Activated CD8-positive, alpha-beta memory T cell treated with anti-CD3 and anti-CD28 coated beads, Interleukin-2, amount 50 U/mL, for 24 hours (primary cell): ENCODE measurements around the gene ADPRS.

ENCODE experiments used
- DNase-seq: peaks from one replicate; pipeline ENCODE4 v3.0.0-alpha.2; 2020; ENCODE audit errors: extremely low read depth

The ADPRS gene

DNA sequence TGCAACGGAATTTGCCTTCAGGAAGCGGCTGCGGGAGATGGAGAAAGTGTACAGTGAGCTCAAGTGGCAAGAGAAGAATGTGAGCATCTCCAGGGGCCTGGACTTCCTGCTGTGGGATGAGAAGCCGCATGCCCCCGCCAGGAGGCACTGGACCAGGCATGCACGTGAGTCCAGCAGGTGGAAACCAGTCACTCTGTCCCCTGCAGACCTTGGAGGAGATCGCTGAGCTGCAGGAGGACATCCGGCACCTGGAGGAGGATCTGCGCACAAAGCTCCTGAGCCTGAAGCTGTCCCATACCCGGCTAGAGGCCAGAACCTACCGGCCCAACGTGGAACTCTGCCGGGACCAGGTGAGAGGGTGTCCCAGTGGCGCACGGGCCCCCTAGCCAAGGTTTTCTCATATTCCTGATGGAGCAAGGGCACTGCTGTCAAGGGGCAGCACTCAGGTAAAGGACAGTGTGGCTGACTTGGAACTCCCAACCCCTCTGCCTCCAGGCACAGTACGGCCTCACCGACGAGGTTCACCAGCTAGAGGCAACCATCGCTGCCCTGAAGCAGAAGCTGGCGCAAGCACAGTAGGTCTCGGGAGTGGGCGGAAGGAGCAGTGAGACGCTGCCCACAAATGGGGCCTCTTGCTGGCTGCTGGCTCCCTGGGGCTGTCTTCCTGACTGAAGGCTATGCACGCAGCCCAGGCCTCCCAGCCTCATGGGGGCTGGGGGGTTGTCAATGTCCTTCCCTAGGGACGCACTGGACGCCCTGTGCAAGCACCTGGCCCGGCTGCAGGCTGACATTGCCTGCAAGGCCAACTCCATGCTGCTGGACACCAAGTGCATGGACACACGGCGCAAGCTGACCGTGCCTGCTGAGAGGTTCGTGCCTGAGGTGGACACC is 1.2 kb upstream of the ADPRS start:
- no peak for DNase-seq

GRCh38 chr1:36088265-36088576 is 471 bp upstream of the ADPRS start:
- DNase-seq = no peak

GRCh38 chr1:36089393-36090121 is 865 bp downstream of the ADPRS start:
- DNase-seq = no peak

DNA sequence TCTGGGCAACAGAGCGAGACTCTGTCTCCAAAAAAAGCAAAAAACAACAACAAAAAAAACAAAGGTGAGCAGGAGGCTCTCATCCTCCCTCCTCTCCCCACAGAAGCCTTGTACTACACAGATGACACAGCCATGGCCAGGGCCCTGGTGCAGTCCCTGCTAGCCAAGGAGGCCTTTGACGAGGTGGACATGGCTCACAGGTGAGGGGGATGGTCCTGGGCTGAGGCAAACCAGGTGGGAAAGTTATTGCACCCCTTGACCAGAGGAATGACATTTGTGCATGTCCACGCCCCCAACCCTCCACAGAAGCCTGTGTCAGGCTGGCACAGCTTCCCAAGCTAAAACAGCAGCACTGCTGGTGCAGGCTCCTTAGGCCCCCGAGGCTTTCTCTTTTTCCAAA is 2.4 kb downstream of the ADPRS start:
- no peak for DNase-seq

- DNase-seq = no peak
Measured at GRCh38 chr1:36091698-36092097, 3.0 kb downstream of the ADPRS start.

DNA sequence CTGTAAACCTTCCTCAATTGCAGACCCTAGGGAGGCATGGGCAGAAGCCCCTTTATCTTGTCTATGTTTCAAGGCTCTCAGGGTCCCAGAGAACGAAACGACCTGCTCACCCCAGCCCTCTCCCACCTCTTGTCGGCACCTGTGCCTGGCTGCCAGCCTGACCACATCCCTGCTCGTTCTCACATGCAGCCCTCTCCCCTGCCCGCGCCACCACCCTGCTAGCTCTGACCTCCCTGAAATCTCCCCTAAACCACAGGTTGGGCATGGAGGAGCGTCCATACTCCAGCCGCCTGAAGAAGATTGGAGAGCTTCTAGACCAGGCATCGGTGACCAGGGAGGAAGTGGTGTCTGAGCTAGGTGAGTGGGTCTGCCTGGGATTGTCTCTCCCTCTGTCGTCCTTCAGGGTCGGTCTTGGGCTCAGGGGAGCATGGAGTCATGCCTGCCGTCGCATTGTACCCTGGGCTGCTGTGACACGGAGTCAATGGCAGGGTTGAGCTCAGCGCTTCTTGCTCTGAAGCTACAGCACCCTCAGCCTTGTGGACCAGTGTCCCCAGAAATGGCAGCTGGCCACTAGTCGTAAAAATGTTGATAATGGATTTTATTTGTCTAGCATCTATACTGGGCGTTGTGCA is 3.6 kb downstream of the ADPRS start:
- no peak for DNase-seq

DNA sequence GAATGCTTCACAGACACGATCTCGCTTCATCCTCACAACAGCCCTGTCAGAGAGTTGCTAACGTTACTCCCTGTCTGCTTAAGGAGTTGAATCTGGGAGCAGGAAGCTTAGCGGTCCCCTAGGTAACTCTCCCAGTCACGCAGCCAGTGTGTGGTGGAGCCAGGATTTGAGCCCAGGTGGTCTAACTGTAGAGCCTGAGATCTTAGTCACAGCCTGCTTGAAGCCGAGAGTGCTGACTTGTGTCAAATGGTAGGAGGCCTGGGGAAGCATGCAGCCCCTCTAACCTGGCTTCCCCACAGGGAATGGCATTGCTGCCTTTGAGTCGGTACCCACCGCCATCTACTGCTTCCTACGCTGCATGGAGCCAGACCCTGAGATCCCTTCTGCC is 4.1 kb downstream of the ADPRS start:
- DNase-seq = no peak

DNA sequence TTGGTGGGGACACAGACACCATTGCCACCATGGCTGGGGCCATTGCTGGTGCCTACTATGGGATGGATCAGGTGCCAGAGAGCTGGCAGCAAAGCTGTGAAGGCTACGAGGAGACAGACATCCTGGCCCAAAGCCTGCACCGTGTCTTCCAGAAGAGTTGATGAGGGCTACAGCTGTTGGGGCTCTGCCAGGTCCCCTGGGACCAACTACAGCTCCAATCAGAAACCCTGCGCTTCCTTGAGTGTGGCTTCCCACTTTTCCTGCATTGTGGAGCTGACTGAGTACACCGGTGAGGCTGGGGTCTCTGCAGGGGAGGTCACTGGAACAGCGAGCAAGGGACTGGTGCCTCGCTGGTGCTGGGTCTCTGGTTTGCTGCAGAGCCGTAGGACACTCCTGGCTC is 4.5 kb downstream of the ADPRS start:
- no peak for DNase-seq

DNA sequence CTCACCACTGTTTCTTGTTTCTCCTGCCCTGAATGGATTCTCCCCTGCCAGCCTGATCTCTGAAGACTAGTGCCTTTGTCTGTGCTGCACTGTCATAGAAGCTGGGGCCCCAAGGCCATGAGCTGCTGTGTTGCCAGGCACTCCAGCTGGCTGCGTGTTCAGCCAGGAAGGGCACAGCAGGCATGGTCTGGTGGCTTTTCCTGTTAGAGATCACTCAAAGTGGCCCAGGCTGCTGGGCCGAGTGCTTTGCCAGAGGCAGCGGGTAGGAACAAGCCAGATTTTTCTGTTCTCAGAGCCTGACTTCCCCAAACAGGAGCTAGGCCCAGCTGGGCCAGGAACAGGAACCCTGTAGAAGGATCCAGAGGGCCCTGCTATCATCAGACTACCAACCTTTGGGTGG is 5.2 kb downstream of the ADPRS start:
- DNase-seq = no peak

- no peak for DNase-seq
Measured at GRCh38 chr1:36094621-36095061, 5.9 kb downstream of the ADPRS start.

- DNase-seq = no peak
Measured at GRCh38 chr1:36095760-36096405, 7.2 kb downstream of the ADPRS start.

DNA sequence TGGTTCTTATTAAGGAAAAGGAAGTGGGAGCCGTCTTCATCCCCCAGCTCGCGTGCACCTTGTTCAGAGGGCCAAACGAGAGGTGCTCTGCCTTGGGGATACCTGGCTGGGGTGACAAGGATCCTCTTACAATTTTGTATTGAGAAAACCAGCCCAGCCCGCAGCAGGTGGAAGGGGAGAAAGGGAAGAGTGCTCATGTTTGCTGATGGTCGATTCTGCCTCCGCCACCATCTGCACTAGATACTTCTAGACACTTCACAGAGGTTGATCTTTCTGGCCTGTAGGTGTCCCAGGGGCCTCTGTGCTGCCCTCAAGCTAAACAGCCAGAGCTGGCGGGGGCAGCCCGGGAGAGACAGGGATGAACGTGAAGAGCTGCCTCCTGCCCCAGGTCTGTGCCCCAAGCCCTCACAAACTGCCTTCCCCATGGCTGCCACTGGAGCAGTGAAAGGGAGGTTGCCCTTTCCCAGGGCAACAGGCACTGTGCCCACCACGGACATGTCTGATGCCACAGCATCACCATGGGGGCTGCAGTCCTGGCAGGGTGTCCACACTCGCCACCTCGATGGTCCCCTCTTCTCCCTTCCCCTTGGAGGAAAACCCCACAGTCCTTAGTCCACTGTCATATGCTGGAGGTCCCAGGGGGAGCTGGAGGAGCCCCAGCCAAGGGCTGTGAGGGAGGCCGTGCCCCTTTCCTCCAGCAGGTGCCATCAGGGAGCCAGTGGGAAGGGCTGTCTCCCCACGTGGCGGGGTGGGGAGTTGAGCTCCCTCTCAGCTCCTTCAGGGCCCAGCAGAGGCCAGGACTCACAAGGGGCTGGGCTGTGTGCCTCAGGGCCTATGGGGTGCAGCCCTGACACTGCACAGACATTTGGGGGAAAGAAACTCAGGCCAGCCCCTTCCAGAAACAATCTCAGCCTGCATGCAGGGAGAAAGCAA is 8.1 kb downstream of the ADPRS start:
- no peak for DNase-seq

DNA sequence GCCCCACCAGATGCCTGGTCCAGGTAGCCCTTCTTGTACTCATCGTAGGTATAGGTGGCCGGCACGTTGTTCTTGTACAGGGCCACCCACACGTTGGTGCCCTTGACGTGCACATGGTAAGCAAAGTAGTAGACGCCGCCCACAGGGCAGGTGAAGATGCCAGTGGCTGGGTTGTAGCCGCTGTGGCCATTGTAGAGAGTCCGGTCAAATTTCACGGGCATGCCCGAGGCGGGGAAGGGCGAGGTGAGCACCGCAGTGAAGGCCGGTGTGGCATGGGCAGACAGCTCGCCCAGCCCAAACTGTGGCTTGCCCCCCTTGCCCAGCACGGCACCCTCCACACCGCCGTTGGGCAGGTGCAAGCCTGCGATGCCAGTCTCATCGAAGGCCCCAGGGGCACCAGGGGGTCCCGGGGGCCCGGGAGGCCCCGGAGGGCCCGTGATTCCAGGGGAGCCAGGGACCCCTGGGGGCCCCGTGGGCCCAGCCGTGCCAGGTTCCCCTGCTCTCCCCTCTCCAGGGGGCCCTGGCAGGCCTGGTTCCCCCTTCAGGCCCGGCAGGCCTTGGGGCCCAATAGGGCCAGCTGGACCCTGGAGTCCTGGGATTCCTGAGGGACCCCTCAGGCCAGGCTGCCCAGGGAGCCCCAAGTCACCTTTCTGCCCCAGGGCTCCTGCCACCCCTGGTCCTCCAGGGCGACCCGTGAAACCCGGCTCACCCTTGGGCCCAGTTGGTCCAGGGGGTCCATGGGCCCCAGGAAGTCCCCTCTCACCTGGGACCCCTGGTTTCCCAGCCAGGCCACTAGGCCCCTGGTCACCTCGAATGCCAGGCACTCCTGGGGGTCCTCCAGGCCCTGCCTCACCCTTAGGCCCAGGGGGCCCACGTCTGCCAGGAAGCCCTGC is 9.2 kb downstream of the ADPRS start:
- DNase-seq = no peak

DNA sequence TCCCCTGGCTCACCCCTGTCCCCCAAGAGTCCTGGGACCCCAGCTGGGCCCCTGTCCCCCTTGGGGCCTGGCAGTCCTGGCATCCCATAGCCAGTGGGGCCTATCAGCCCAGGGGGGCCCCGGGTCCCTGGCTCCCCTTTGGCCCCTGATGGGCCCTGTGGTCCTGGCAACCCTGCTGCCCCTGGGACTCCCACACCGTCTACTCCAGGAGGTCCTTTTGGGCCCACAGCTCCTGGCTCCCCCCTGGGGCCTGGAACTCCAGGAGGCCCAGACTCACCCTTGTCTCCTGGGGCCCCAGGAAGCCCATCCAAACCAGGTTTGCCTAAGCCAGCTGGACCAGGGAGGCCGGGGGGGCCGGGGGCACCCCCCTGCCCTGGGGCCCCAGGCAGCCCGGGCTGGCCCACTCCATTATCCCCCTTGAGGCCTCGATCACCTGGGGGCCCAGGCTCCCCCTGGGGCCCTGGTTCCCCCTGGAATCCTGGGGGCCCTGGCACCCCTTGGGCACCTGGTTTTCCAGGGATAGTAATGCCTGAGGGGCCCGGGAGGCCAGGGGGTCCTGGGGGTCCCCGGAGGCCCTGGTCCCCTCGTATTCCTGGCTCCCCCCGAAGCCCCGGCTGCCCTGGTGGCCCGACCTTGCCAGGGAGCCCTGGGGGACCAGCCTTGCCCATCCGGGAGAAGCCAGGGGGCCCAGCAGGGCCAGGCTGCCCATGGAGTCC is 10.1 kb downstream of the ADPRS start:
- no peak for DNase-seq

DNA sequence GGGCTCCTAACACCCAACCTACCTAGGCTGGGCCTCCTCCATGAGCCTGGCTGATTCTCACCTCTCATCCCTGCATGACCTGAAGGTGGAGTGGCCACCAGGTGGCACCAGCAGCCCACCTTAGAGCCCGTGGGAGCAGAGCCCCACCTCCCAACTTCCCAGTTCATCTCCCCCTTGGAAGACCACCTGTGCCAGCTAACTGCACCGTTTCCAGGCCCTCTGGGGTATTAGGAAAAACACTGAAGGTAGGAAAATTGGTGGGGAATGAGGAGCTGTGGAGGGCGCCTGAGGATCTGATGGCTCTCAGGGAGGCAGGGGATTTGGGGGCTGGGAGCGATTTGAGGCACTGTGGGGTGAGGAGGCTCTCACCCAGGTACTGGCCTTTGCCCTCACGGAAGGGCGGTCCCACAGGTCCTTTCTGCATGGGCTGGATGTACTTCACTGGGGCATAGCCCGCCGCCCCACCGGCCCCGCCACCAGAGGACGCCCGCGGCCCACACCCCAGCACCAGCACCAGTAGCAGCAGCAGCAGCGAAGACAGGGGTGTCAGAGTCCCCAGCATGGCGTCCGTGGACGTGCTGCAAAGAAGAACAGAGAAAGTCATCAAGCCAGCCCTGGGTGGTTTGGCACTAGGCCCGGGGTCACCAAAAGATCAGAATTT is 11.1 kb downstream of the ADPRS start:
- DNase-seq = peak; percentile 43

- DNase-seq = no peak
Measured at GRCh38 chr1:36100376-36100775, 11.7 kb downstream of the ADPRS start.

DNA sequence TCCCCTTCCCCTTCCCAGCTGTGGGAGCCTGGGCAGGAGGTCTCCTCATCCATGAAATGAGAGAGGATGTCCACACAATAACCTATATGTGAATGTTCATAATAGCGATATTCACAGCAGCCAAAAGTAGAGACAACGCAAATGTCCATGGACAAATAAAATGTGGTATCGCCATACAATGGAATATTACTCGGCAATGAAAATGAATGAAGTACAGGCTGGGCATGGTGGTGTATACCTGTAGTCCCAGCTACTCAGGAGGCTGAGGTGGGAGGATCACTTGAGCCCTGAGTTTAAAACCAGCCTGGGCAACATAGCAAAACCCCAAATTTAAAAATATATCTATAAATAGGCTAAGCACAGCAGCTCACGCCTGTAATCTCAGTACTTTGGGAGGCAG is 12.9 kb downstream of the ADPRS start:
- no peak for DNase-seq

GRCh38 chr1:36106269-36106668 is 17.6 kb downstream of the ADPRS start:
- no peak for DNase-seq

GRCh38 chr1:36107394-36107793 is 18.7 kb downstream of the ADPRS start:
- DNase-seq = no peak
